Cerebellar nuclear complex (tissue), 1 donor: ENCODE measurements around the gene TTC28.

Experiments used
- DNase-seq, 2 experiments: peaks; one replicate each; lab custom pipeline; 2025; lab: John Stamatoyannopoulos, UW

TTC28 gene

DNA sequence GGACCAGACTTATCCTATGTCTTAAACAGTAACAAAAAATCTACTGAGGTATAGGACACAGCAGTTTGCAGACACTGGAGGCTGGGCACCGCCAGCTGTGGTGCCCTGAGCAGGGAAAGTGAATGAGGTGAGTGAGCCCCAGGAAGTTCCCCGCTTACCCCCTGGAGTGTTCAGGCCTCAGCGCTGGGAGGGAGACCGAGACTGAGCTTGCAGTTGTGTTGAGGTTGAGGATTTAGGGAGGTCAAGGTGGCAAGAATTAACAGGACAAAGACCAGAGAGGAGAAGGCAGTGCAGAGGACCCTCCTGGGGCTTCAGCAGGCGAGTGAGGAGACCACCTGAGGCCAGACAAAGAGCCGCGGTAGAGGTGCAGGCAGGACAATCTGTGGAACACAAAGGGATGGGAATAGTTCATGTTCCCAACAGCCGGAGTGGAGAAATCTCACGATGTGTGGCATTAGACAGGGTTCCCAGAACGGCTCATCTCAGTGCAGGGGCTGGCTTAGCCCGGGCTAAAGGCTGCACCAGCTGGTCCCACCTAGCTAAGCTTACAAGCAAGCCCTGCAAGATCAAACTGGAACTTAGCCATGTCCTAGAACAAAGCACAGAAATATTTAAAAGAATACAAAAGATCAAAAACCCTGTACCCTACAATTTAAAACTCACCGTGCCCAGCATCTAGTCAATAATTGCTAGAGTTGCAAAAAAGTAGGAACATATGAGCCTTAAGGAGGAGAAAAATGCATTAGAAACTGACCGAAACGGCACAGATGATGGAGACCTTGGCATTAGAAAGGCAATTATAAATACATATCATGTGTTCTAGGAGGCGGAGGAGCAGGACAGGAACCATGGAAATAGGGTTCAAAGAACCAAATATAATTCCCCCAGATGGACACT is 713.2 kb downstream of the TTC28 start:
- DNase-seq = no peak

DNA sequence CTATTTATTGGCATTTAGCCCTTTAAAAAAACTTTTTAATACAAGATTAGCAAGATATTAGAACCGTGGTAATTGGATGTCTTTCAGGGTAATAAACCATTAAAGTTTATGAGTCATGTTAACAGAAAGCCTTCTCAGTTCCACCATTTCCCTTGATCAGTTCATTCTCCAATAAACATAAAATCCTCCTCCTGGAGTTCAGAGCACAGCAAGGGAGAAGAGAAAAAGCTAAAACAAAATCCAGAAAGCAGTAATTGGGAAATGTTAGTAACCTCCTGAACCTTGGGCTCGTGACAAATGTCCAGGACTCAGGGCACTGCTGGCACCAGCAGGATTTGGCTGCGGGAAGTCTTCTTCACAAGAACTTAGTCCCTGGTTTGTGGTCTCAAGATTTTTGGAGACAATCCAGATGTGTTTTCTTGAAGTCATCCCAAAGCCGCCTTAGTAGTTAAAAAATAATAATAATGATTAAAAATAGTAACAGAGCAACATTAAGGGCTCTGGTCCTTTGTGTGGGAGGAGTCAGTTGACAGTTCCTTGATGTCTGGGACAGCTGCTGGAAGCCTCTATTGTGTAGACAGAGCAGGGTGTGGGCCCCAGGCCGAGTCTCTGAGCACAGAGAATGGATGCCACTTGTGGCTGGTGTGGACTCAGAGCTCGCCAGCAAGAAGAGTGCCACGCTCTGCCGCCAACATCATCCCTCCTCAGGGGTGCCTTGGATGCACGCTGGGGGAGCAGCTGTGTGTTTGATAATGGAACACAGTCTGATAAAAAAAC is 717.2 kb downstream of the TTC28 start:
- no peak for DNase-seq

DNA sequence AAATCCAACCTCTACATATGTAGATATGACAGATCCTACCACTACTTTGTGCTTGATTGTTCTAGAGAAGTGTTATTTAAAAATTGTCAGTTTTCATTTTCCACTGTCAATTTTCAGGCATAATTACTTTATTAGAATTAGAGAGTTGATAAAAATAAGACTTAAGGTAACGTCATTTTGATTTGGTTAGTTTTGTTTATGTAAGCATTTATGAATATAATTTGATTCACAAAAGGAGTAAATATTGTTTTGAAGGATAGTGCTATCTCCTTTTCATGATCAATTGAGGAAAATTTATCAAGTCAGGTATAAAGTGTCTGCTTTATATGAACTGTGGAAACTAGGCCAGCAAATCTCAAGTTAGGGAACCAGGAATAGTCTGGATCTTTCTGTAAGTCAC is 718.0 kb downstream of the TTC28 start:
- no peak for DNase-seq

DNA sequence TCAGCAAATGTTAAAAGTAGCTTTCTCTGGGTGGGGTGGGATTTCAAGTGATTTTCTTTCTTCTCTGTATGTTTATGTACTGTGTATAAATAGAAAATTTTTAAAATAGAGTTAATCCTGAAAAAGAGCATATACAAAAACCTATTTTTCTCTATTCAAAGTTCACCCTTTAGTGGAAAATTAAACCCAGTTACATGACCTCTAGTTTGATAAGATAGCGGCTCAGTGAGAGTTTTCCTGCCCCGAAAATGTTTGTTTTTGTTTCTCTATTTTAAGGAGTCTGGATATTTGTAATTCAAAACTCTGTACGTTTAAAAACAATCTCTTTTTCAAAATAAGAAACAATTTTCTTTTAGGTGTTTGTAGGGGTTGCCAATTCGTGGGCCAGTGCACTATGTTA is 718.5 kb downstream of the TTC28 start:
- no peak for DNase-seq

DNA sequence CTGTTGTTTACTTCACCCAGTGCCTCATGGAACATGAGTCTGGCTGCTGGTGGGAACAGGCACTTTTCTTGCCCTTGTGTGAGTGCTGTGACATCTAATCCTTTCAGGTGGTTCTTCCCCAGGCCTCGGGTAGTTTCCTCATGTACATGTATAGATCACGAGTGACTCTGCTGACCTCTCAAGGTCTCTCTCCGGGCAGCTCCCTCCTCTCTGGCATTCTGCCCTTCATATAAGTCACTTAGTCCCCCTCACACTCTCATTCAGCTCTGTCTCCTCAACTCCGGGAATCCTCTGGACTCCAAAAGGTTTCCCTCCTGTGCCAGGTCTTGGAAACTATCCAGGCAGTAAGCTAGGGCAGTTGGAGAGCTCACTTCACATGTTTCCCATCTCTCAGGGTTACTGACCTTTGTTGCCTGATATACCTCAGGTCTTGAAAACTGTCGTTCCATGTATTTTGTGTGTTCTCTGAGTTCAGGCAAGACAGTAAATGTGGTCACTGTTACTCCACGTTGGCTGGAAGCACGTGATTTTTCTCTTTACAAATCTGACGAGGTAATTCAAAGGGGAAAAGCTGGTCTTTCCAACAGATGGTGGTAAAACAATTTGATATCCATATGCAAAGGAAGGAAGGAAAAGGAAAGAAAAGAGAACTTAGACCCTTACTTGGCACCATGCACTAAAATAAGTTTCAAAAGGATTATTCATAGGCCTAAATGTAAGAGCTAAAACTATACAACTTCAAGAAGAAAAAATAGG is 720.1 kb downstream of the TTC28 start:
- no peak for DNase-seq

DNA sequence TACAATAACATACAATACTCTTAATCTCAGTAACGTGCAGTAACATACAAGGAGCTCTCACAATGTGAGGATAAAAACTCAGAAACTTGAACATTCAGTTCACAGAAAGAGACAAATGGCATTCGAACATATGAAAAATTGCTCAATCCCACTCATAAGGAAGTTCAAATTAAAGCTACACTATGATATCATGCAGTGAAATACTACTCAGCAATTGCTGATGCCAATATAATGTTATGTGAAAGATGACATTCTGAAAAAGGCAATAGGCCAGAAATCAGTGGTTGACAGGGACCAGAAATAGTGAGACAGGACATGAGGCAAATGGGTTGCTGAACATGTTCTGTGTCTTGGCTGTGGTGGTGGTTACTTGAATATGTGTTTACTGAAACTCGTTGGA is 726.9 kb downstream of the TTC28 start:
- no peak for DNase-seq

DNA sequence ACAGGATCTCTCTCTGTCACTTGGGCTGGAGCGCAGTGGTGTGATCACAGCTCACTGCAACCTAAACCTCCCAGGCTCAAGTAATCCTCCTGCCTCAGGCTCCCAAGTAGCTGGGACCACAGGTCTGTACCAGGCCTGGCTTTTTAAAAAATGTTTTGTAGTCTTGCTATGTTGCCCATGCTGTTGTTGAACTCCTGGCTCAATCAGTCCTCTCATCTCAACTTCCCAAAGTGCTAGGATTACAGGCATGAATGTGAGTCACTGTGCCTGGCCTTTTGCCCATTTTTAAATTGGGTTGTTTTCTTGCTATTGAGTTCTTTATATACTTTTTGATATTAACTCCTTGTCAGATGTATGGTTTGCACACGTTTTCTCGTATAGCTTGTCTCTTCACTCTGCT is 727.5 kb downstream of the TTC28 start:
- no peak for DNase-seq

DNA sequence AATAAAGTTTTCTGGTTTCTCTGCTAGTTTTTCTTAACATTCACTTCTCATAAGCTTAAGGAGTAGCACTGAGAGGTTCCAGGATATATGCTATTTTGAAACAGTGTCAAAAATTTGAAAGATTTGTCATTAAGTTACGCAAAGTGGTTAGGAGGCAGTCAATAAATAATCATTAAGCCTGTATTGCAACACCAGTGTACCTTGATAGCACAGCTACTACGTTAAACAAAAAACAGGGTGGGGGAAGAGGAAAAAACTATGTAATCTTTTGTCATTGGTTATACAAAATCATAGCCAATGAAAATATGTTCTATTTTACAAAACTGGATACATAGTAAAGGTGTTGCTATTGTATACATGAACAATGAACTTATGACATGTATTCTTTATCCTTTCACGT is 730.2 kb downstream of the TTC28 start:
- no peak for DNase-seq

DNA sequence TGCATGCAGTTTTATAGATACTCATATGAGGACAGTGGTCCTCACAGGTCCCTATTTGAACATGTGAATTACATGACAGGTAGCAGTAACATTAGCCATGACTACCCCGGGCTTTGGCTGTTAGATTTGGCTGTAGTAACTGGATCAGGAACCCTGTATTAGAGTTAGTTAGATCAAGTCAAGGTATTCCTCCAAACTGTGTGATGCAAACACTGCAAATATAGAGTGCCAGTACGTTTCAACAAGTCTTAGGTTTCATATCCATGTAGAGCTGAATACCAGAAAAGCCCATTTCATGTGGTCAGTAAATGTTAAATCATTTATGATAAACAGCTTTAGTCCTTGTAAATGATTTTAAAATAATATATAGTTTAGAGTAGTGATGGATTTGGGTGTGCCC is 731.1 kb downstream of the TTC28 start:
- no peak for DNase-seq

DNA sequence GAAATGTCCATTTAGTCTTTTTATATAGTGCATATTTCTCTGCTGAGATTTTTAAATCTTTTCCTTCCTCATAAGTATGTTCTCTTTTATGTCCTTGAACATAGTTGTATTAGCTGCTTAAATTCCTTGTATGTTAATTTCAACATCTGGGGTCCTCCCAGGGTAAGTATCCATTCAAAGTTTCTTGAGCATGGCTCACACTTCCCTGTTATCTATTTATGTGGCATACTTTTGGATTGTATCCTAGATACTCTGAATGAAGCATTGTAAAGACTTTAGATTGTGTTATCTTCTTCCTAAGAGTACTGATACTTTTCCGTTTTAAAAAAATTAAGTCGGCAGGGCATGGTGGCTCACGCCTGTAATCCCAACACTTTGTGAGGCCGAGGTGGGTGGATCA is 732.2 kb downstream of the TTC28 start:
- no peak for DNase-seq

DNA sequence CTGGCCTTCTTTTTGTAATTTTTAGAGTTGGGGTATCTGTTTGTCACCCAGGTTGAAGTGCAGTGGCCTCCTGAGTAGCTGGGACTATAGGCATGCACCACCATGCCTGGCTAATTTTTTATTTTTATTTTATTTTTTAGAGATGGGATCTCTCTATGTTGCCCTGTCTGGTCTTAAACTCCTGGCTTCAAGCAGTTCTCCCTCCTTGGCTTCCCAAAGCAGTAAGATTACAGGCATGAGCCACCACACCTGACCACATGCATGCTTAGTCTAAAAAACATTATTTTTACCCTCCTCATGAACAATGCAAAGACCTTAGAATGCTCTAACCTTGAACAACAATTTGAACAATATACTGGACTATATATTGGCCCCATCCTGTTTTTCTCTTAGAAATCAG is 738.5 kb downstream of the TTC28 start:
- no peak for DNase-seq

DNA sequence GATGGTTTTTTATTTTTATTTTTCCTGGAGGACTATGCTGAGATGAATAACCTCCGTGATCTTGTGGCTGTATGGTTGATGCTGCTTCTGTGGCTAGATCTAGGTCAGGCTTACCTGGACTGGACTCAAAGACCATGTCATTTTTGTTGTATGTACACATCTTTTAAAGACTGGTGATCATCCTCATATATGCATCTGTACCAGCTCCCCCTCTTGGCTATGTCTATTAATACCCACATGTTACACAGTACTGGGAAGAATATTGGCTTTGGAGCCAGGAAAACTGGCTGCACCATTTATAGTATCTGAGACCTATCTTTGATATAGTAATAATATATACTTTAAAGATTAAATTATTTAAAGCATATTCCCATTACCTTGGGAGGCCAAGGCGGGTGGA is 742.2 kb downstream of the TTC28 start:
- DNase-seq = no peak

DNA sequence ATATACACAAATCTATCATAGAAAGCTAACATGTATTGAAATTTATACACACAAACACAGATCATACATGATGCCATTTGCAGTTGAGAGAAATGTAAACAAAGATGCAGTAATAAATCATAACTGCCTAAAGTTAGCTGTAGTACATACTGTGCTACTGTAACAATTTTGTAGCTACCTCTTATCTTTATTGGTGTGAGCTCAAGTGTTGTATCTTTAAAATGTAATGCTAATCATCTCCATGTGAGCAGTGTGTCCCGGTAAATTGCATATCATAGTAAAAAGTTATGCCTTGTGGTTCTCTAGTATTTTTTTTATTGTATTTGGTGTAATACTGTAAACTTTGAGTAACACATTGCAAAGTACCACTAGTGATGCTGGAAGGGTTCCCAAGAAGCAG is 743.7 kb downstream of the TTC28 start:
- no peak for DNase-seq

DNA sequence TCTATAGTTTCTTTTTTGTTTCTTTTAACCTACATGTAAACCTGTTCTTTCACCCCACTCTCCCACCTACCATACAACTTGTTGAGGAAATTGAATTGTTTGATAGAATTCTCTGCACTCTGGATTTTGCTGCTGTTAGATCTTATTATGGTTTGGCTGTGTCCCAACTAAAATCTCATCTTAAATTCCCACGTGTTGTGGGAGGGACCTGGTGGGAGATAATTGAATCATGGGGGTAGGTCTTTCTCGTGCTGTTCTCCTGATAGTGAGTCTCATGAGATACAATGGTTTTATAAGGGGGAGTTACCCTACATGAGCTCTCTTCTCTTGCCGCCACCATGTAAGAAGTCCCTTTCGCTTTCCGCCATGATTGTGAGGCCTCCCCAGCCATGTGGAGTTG is 745.6 kb downstream of the TTC28 start:
- no peak for DNase-seq

DNA sequence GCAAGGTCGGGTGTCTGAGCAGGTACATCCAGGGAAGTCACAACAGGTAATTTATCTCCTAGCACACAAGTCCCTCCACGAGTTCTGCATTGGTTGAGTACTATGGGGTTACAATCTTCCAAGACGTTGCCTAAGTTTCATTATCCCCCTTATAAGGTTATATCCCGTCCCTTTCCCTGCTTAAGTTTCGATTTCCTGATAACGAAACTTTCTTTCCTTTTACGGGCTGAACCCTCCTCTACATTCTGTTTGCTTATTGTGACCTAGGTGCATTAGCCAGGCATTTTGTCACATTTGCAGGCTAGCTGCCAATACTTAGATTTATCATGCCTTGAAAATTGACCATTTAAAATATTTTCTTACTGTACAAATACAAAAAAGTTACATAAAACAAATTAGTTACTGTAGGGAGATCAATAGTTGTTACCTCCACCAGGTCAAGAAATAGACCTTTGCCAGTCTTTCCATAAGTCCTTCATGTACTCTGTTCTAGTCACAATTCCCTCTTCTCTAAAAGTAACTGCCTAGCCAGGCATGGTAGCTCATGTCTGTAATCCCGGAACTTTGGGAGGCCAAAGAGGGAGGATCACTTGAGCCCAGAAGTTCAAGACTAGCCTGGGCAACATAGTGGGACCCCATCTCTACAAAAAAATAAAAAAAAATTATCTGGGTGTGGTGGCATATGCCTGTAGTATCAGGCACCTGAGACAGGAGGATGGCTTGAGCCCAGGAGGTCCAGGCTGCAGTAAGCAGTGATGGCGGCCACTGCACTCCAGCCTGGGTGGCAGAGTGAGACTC is 746.3 kb downstream of the TTC28 start:
- DNase-seq = no peak

DNA sequence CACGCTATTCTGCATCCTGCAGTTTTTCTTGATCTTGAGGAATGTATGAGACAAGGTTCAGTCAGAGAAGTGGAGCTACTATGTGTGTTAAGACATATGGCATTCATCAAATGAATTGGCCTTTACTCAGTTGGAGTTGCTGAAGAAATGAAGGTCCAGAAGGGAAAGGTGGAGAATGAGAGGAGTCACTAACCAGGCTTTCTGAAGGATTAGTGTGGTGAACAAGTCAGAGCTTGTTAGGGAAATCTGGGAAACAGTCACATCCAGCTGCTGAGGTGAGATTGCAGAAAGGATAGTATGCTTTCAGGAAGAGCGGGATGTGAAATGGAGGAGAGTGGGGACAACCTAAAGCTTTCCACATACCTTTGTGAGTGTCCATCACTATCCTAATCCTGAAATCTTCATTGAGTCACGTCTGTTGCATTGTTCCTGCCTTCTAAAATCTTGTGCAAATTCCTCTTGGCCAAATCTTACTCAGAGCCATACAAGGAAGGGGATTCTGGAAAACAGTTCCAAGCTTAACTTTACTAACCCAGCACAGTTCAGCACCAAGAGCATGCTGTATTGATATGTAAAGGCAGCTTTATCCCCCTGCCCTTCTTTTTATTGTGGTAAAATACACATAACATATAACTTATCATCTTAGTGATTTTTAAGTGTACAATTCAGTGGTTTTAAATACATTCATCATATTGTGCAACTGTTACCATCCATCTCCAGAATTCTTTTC is 749.1 kb downstream of the TTC28 start:
- no peak for DNase-seq
